Psoas muscle (tissue), 8 donors: ENCODE results near the gene ADGRL1. TPM values are rescaled to one million over a fixed set of nuclear protein-coding genes. Genes with fewer than 3 reads are reported as not detected.
"Not testable (repeated sequence)": the region's sequence is repeated elsewhere in the genome, so short reads cannot be mapped to it uniquely, and the experiment has no call there.

ENCODE experiments used
- ATAC-seq, 4 donors: fragments of 200-7000 bp; cut with Tn5 transposase; one replicate each; pipeline ENCODE4 v1.9.1; 2020; ENCODE audit warnings: moderate library complexity in 3 of 4, mild to moderate bottlenecking in 2 of 4
- DNase-seq, 2 donors: peaks; one replicate each; pipeline ENCODE4 v3.0.0-alpha.2; 2020
- H3K27ac ChIP-seq: fragments of 200-600 bp; one replicate; pipeline ENCODE4 v1.8.0; 2022
- H3K27me3 ChIP-seq, 3 donors: fragments of 200-600 bp in 1 of 3; one replicate each; pipeline versions ENCODE4 v1.6.1 to v1.8.0; 2013 to 2022; ENCODE audit warnings: low read length in 2 of 3, mild to moderate bottlenecking in 2 of 3, moderate library complexity in 1 of 3; ENCODE audit not compliant: insufficient read depth in 3 of 3
- H3K36me3 ChIP-seq, 2 donors: fragments of 200-600 bp in 1 of 2; one replicate each; pipeline versions ENCODE4 v1.6.1 to v1.8.0; 2013 to 2022; ENCODE audit warnings: low read depth in 1 of 2, mild to moderate bottlenecking in 1 of 2, moderate library complexity in 1 of 2; ENCODE audit not compliant: insufficient read depth in 1 of 2
- H3K4me1 ChIP-seq: fragments of 200-600 bp; one replicate; pipeline ENCODE4 v1.8.0; 2022
- H3K4me3 ChIP-seq: fragments of 200-600 bp; one replicate; pipeline ENCODE4 v1.8.0; 2022; ENCODE audit warnings: mild to moderate bottlenecking
- H3K9me3 ChIP-seq: fragments of 200-600 bp; one replicate; pipeline ENCODE4 v1.8.0; 2022
- CTCF ChIP-seq: fragments of 200-600 bp; IDR thresholded peaks from one replicate; pipeline ENCODE4 v1.8.0; 2022; ENCODE audit warnings: antibody characterized with exemption
- WGBS, 3 donors: extraction: QIAGEN DNeasy Blood & Tissue Kit; methylation state at CpG; one replicate each; pipeline versions ENCODE4 v1.1.6 to v1.1.7; 2013; 5-methylcytosine and 5-hydroxymethylcytosine counted together
- intact Hi-C, 2 donors: fragments of 100-400 bp; cut with DNase I; formaldehyde crosslinking; loops; one replicate each; pipeline versions ENCODE4 v1.11.0 to v1.14.2; 2022
- long read RNA-seq, 2 donors: library from polyadenylated mRNA; unstranded; transcript quantifications; one replicate each; pipeline ENCODE4 v2.0.0, GENCODE V29; 2021
- polyA plus RNA-seq, 3 donors: library from polyadenylated mRNA; stranded (reverse); fragments of 200-250 nt; gene quantifications; one replicate each; pipeline ENCODE4 v1.2.3, GENCODE V29; 2013
- total RNA-seq, 4 donors: library from RNA; stranded (reverse); fragmentation: NEBNext Ultra II Directional in 2 of 4; extraction: Animal tissue kit (Norgen Biotek cat#: 25700) in 2 of 4; gene quantifications; one replicate each; pipeline versions ENCODE4 v1.2.1 to v1.2.4, GENCODE V29; 2021 to 2023
- donor health status: healthy with polysubstance abuse.
- donor health status: DM: no; HTN: no; CAD: no; lungs with moderate emphysema.
- donor health status: Bipolar disorder and iron deficiency.
- donor health status: healthy.
- donor health status: DM: yes; HTN: yes; CAD: no.
- donor health status: DM: no; HTN: no; CAD: no.
- donor health status: DM: no; HTN: no; CAD: no.
- donor health status: DM: yes; HTN: yes; CAD: no.

The ADGRL1 gene
- total RNA-seq, result 1 to 10 TPM; 1.7 to 2.6 (median 1.8) TPM
- polyA plus RNA-seq, result 1 to 10 TPM in 1 of 3 donors, under 1 TPM in 2; 0.38 to 1.1 (median 0.87) TPM
- long read RNA-seq, donor 1, result 0 reads
- long read RNA-seq, donor 2, partial matches to known transcripts, result 0 of 1 reads
- long read RNA-seq, donor 2, other reads (novel, unspliced or antisense), result 1 of 1 reads

DNA sequence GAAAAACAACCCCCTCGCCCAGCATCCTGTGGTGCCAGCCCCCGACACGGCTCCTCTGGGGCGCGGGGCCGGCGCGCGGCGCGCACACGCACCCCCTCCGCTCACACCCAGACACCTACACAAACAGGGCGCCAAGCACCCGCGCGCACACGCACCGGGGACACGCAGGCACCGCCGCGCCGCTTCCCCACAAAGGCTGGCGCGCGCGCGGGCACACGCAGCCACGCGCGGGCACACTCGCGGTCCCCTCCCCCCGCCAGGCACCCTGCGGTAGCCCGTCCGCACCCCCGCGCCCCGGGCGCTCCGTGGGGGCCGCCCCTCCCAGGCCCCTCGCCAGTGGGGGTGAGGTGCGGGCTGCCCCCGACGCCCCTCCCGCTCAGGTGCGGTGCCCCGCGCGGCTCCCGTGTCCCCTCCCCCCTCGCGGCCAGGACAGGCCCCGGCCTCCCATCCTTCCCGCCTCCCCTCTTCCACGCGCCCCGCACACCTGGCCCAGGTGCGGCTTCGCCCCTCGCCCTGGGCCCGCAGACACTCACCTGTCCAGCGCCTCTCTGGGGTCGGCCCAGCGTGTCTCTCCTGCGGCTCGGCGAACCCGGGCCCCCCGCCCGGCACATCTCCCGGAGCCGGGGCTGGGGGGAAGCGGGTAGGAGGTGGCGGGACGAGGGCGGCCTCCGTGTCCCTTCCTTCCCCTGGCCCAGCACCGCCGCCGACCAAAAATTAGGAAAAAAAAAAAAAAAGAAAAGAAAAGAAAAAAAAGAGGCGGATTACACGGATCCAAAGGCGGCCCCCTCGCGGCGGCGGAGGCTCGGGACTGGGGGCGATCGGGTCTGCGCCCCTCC, at the start of gene ADGRL1:
TSS of gene ADGRL1 (minus strand) at position 718 of the 836 bp plus-strand sequence. CDS start 22,567 bp downstream, outside the sequence.
- intact Hi-C loops, DNase-seq, H3K9me3 ChIP-seq, ATAC-seq, H3K27ac ChIP-seq, H3K36me3 ChIP-seq, H3K4me1 ChIP-seq: not testable (repeated sequence)
- Histone ChIP-seq H3K27me3 (peaks cover 0 to 47% (median 15%) of the 10 kb centered on the region in 3 donors), H3K4me3 (peak within 1 kb of the TSS; percentile 61)
- WGBS, 3 donors, result 1% methylated on average over 52 to 94 of the region's 96 CpGs

- 46 to 58% (median 53%) methylated on average over 1 of the region's 1 CpG for WGBS, 3 donors
Measured at GRCh38 chr19:14255316-14255715, 49.3 kb upstream of the ADGRL1 start.

DNA sequence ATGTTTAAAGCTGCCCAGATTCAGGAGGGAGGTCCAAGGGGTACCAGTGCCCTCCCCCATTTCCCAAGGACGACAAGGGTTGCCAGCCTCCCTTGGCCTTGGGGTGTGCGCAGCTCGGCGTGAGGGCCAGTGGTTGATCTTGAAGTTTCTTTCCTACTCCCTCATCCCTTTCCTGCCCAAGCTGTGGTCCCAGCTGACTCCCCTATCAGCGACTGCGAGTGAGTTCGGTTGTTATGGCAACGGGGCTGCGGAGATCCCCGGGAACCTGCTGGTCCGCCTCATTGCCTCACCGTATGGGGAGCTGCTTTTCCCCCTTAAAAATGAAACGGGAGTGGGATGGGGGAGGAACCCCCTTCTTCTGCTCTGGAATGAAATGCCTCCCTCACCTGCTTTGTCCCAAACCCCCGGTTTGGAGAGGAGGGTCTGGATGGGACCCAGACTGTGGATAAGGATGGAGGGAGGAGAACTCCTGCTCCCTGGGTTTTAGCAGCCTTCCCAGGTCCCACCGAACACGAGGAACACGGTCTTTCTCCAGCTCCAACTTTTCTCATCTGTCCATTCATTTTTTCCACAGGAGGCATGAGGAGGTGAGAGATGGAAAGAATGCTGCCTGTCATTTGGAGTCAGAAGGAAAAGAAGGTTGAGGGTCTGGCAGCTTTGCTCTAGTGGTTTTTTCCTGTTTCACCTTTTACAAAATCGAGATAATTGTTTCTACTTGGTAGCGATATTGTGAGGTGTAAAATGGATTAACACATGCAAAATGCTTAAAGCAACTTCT, 48.0 kb upstream of the ADGRL1 start:
- H3K9me3 ChIP-seq, H3K4me3 ChIP-seq, H3K4me1 ChIP-seq, DNase-seq, intact Hi-C loops, H3K36me3 ChIP-seq, H3K27ac ChIP-seq, ATAC-seq: not testable (repeated sequence)
- 7 to 11% (median 8%) methylated on average over 19 of the region's 19 CpGs for WGBS, 3 donors
- peaks cover 0 to 12% (median 4%) of the 10 kb centered on the region in 3 donors for H3K27me3 ChIP-seq

More at GRCh38 chr19:14255316-14255715, 49.3 kb upstream of the ADGRL1 start:
- H3K27ac ChIP-seq, H3K27me3 ChIP-seq, H3K36me3 ChIP-seq, H3K4me3 ChIP-seq, intact Hi-C loops, H3K9me3 ChIP-seq, DNase-seq, ATAC-seq, H3K4me1 ChIP-seq: not testable (repeated sequence)

- intact Hi-C loops, H3K4me1 ChIP-seq, ATAC-seq, H3K9me3 ChIP-seq, DNase-seq, H3K27ac ChIP-seq, H3K36me3 ChIP-seq, H3K4me3 ChIP-seq: not testable (repeated sequence)
- H3K27me3 ChIP-seq, result peaks cover 0 to 26% (median 4%) of the 10 kb centered on the region in 3 donors
- 93 to 96% (median 95%) methylated on average over 2 of the region's 2 CpGs for WGBS, 3 donors
Measured at GRCh38 chr19:14252136-14252535, 46.2 kb upstream of the ADGRL1 start.

DNA sequence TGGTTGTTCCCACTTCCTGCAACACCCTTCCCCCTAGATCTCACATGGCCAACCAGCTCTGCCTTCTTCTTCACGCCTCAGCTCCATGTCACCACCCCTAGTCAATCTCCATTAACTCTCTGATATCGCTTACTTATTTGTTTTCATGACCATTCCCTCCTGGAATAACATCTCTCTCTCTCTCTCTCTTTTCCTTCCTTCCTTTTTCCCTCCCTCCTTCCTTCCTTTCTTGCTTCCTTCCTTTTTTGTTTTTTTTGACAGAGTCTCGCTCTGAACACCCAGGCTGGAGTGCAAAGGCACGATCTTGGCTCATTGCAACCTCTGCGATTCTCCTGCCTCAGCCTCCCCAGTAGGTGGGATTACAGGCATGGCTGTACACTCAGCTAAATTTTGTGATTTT, 44.9 kb upstream of the ADGRL1 start:
- Histone ChIP-seq H3K4me1 (no peaks in the 10 kb centered on the region), H3K9me3 (no peaks in the 10 kb centered on the region), H3K27me3 (peaks cover 0 to 33% (median 4%) of the 10 kb centered on the region in 3 donors), H3K36me3 (no peaks in the 10 kb centered on the region), H3K4me3 (no peak overlapping the region), H3K27ac (no peak overlapping the region)
- intact Hi-C loops, result no loop called here
- ATAC-seq (no peak), DNase-seq (no peak)
- 61 to 69% (median 63%) methylated on average over 5 of the region's 5 CpGs for WGBS, 3 donors
- no peak for TF ChIP-seq CTCF

DNA sequence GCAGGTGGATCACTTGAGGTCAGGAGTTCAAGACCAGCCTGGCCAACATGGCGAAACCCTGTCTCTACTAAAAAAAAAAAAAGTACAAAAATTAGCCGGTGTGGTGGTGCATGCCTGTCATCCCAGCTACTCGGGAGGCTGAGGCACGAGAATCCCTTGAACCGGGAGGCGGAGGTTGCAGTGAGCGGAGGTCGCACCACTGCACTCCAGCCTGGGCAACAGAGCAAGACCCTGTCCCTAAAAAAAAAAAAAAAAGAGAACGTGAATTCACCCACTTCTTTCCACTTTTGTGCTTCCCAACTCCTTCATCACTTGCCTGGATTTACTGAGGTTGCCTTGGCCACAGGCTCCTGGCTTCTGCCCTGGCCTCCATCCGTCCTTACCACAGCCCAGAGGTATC, 44.3 kb upstream of the ADGRL1 start:
- DNase-seq, H3K36me3 ChIP-seq, H3K9me3 ChIP-seq, H3K4me3 ChIP-seq, H3K27ac ChIP-seq, ATAC-seq, H3K4me1 ChIP-seq, intact Hi-C loops: not testable (repeated sequence)
- H3K27me3 ChIP-seq, result peaks cover 0 to 33% (median 4%) of the 10 kb centered on the region in 3 donors
- WGBS, 3 donors, result 78 to 84% (median 82%) methylated on average over 10 of the region's 10 CpGs

DNA sequence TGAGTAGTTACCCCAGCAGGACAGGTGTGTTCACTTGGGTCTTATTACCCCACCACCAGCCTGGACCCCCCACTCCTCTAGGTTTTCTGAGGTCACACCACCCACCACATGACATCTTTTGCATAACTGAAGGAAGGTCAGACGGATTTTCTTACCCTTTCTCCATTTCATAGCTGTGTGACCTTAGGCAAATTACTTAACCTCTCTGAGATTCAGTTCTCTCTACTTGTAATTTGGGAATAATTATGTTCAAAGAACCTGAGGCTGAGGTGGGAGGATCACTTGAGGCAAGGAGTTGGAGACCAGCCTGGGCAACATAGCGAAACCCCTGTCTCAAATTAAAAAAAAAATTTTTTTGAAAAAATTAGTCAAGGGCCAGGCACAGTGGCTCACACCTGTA, 43.9 kb upstream of the ADGRL1 start:
- peaks cover 0 to 33% (median 4%) of the 10 kb centered on the region in 3 donors for H3K27me3 ChIP-seq
- H3K9me3 ChIP-seq, intact Hi-C loops, H3K4me3 ChIP-seq, ATAC-seq, DNase-seq, H3K4me1 ChIP-seq, H3K36me3 ChIP-seq, H3K27ac ChIP-seq: not testable (repeated sequence)
- 78 to 86% (median 82%) methylated on average over 2 of the region's 2 CpGs for WGBS, 3 donors

- H3K4me3 ChIP-seq, result peak overlapping the region; percentile 52
- peaks cover 0 to 33% (median 4%) of the 10 kb centered on the region in 3 donors for H3K27me3 ChIP-seq
- H3K4me1 ChIP-seq, DNase-seq, H3K27ac ChIP-seq, H3K36me3 ChIP-seq, intact Hi-C loops, H3K9me3 ChIP-seq, ATAC-seq: not testable (repeated sequence)
- WGBS, 3 donors, result 0 to 3% (median 1%) methylated on average over 25 to 39 of the region's 39 CpGs
Measured at GRCh38 chr19:14249012-14249754, 43.2 kb upstream of the ADGRL1 start.
